Activated T-helper 1 cell treated with anti-CD3 and anti-CD28 coated beads, Interleukin-12 subunit alpha, Interleukin-12 subunit beta, Interleukin-2, Interleukin-4 antibody, amounts not matched to agents 30 ng/mL and 10 ng/mL and 1 ng/mL, durations not matched to agents 14 hours and 24 hours and 36 hours (primary cell): ENCODE measurements around the gene REM1. TPM values are rescaled to one million over a fixed set of nuclear protein-coding genes. Genes with fewer than 3 reads are reported as not detected.

Experiments
- DNase-seq: peaks from one replicate; pipeline ENCODE4 v3.0.0; 2021; ENCODE audit warnings: low spot score
- H3K27ac Mint-ChIP-seq: one replicate; pipeline ENCODE4 v1.8.0; 2021; ENCODE audit warnings: mild to moderate bottlenecking, mixed read lengths
- H3K27me3 Mint-ChIP-seq: one replicate; pipeline ENCODE4 v1.8.0; 2022; ENCODE audit warnings: mild to moderate bottlenecking, moderate library complexity, mixed read lengths; ENCODE audit not compliant: insufficient read depth
- H3K36me3 Mint-ChIP-seq: one replicate; pipeline ENCODE4 v1.8.0; 2021; ENCODE audit warnings: low read depth, mixed read lengths
- H3K4me1 Mint-ChIP-seq: one replicate; pipeline ENCODE4 v1.8.0; 2021; ENCODE audit warnings: low read depth, mixed read lengths
- H3K4me3 Mint-ChIP-seq: one replicate; pipeline ENCODE4 v1.8.0; 2021; ENCODE audit warnings: mild to moderate bottlenecking, moderate library complexity, mixed read lengths
- H3K9me3 Mint-ChIP-seq: one replicate; pipeline ENCODE4 v1.8.0; 2021; ENCODE audit warnings: mixed read lengths
- intact Hi-C: fragments of 100-400 bp; cut with micrococcal nuclease; formaldehyde crosslinking; loops from one replicate; pipeline ENCODE4 v1.15.1; 2024
- total RNA-seq: library from RNA; stranded (reverse); gene quantifications from 2 replicates; pipeline ENCODE4 v1.2.3, GENCODE V29; 2022

Gene REM1
- total RNA-seq, 1 donor from 2014 or later = not detected

- no peak for DNase-seq
- Mint-ChIP-seq H3K27ac (no peak overlapping the region), H3K9me3 (no peaks in the 10 kb centered on the region), H3K36me3 (peaks cover 2% of the 10 kb centered on the region), H3K4me3 (no peak overlapping the region), H3K4me1 (peaks cover 14% of the 10 kb centered on the region), H3K27me3 (peaks cover 33% of the 10 kb centered on the region)
- intact Hi-C loops = no loop called here
Observed at GRCh38 chr20:31472395-31473330, 2.4 kb upstream of the REM1 start.

GRCh38 chr20:31473331-31474096 lies 1.6 kb upstream of the REM1 start:
- no peak overlapping the region for H3K4me3 Mint-ChIP-seq
- H3K27me3 Mint-ChIP-seq = peaks cover 33% of the 10 kb centered on the region
- H3K27ac Mint-ChIP-seq = no peak overlapping the region

GRCh38 chr20:31474097-31474436 lies 1.0 kb upstream of the REM1 start:
- Mint-ChIP-seq H3K27ac (no peak overlapping the region), H3K4me3 (no peak overlapping the region), H3K4me1 (peaks cover 14% of the 10 kb centered on the region), H3K27me3 (peaks cover 33% of the 10 kb centered on the region), H3K9me3 (no peaks in the 10 kb centered on the region), H3K36me3 (peaks cover 2% of the 10 kb centered on the region)
- intact Hi-C loops = no loop called here
- DNase-seq = no peak

More at GRCh38 chr20:31473331-31474096, 1.6 kb upstream of the REM1 start:
- no peak for DNase-seq
- Mint-ChIP-seq H3K36me3 (peaks cover 2% of the 10 kb centered on the region), H3K9me3 (no peaks in the 10 kb centered on the region), H3K4me1 (peaks cover 14% of the 10 kb centered on the region)
- intact Hi-C loops = no loop called here

- peaks cover 2% of the 10 kb centered on the region for H3K36me3 Mint-ChIP-seq
- peaks cover 33% of the 10 kb centered on the region for H3K27me3 Mint-ChIP-seq
- H3K9me3 Mint-ChIP-seq = no peaks in the 10 kb centered on the region
- intact Hi-C loops = no loop called here
- peaks cover 14% of the 10 kb centered on the region for H3K4me1 Mint-ChIP-seq
- no peak overlapping the region for H3K27ac Mint-ChIP-seq
- no peak for DNase-seq
- no peak overlapping the region for H3K4me3 Mint-ChIP-seq
Observed at GRCh38 chr20:31475472-31476293, 595 bp downstream of the REM1 start.

- intact Hi-C loops = no loop called here
- no peak overlapping the region for H3K4me3 Mint-ChIP-seq
- H3K9me3 Mint-ChIP-seq = no peaks in the 10 kb centered on the region
Observed at GRCh38 chr20:31476294-31476585, 1.2 kb downstream of the REM1 start.

GRCh38 chr20:31476643-31477215 lies 1.6 kb downstream of the REM1 start:
- intact Hi-C loops = no loop called here
- H3K4me1 Mint-ChIP-seq = peaks cover 14% of the 10 kb centered on the region
- peaks cover 33% of the 10 kb centered on the region for H3K27me3 Mint-ChIP-seq
- H3K9me3 Mint-ChIP-seq = no peaks in the 10 kb centered on the region
- H3K36me3 Mint-ChIP-seq = peaks cover 2% of the 10 kb centered on the region
- no peak for DNase-seq
- H3K27ac Mint-ChIP-seq = no peak overlapping the region
- H3K4me3 Mint-ChIP-seq = no peak overlapping the region

More at GRCh38 chr20:31476294-31476585, 1.2 kb downstream of the REM1 start:
- H3K36me3 Mint-ChIP-seq = peaks cover 2% of the 10 kb centered on the region
- DNase-seq = no peak
- peaks cover 33% of the 10 kb centered on the region for H3K27me3 Mint-ChIP-seq
- H3K27ac Mint-ChIP-seq = no peak overlapping the region
- peaks cover 14% of the 10 kb centered on the region for H3K4me1 Mint-ChIP-seq

GRCh38 chr20:31484001-31484400 lies 8.9 kb downstream of the REM1 start:
- intact Hi-C loops = no loop called here
- no peak overlapping the region for H3K27ac Mint-ChIP-seq
- H3K4me3 Mint-ChIP-seq = no peak overlapping the region
- H3K4me1 Mint-ChIP-seq = peaks cover 7% of the 10 kb centered on the region
- no peak for DNase-seq
- H3K9me3 Mint-ChIP-seq = no peaks in the 10 kb centered on the region
- H3K36me3 Mint-ChIP-seq = no peaks in the 10 kb centered on the region
- peaks cover 17% of the 10 kb centered on the region for H3K27me3 Mint-ChIP-seq

- H3K27me3 Mint-ChIP-seq = peaks cover 17% of the 10 kb centered on the region
- intact Hi-C loops = no loop called here
- no peaks in the 10 kb centered on the region for H3K9me3 Mint-ChIP-seq
- H3K27ac Mint-ChIP-seq = peak overlapping the region; percentile 35
- no peak for DNase-seq
- H3K4me3 Mint-ChIP-seq = no peak overlapping the region
- peaks cover 7% of the 10 kb centered on the region for H3K4me1 Mint-ChIP-seq
- H3K36me3 Mint-ChIP-seq = no peaks in the 10 kb centered on the region
Observed at GRCh38 chr20:31485450-31486339, 10.6 kb downstream of the REM1 start.

- DNase-seq = no peak
- Mint-ChIP-seq H3K4me1 (peaks cover 7% of the 10 kb centered on the region), H3K4me3 (no peak overlapping the region), H3K36me3 (no peaks in the 10 kb centered on the region), H3K27ac (no peak overlapping the region), H3K27me3 (peaks cover 16% of the 10 kb centered on the region), H3K9me3 (no peaks in the 10 kb centered on the region)
- intact Hi-C loops = no loop called here
Observed at GRCh38 chr20:31488115-31488514, 13.0 kb downstream of the REM1 start.

- peaks cover 16% of the 10 kb centered on the region for H3K27me3 Mint-ChIP-seq
- intact Hi-C loops = no loop called here
- no peaks in the 10 kb centered on the region for H3K36me3 Mint-ChIP-seq
- H3K9me3 Mint-ChIP-seq = no peaks in the 10 kb centered on the region
- H3K27ac Mint-ChIP-seq = no peak overlapping the region
- H3K4me3 Mint-ChIP-seq = no peak overlapping the region
- H3K4me1 Mint-ChIP-seq = peaks cover 7% of the 10 kb centered on the region
- no peak for DNase-seq
Observed at GRCh38 chr20:31489152-31489551, 14.1 kb downstream of the REM1 start.

GRCh38 chr20:31490752-31491151 lies 15.7 kb downstream of the REM1 start:
- Mint-ChIP-seq H3K9me3 (no peaks in the 10 kb centered on the region), H3K27me3 (peaks cover 10% of the 10 kb centered on the region), H3K36me3 (no peaks in the 10 kb centered on the region), H3K4me3 (no peak overlapping the region), H3K4me1 (peaks cover 7% of the 10 kb centered on the region), H3K27ac (no peak overlapping the region)
- intact Hi-C loops = no loop called here
- DNase-seq = no peak

GRCh38 chr20:31494131-31494530 lies 19.0 kb downstream of the REM1 start:
- no peak for DNase-seq
- Mint-ChIP-seq H3K36me3 (no peaks in the 10 kb centered on the region), H3K4me3 (no peak overlapping the region), H3K9me3 (no peaks in the 10 kb centered on the region), H3K27ac (no peak overlapping the region), H3K27me3 (peaks cover 9% of the 10 kb centered on the region), H3K4me1 (no peaks in the 10 kb centered on the region)
- intact Hi-C loops = no loop called here
